Karpas-422 (cell line): ENCODE data around the gene KRABD2.
"Not testable (repeated sequence)": the region's sequence is repeated elsewhere in the genome, so short reads cannot be mapped to it uniquely, and the experiment has no call there.

ENCODE experiments used
- DNase-seq: peaks from one replicate; pipeline ENCODE4 v3.0.0-alpha.2; 2015
- H2AFZ ChIP-seq: fragments of 200-600 bp; sonication (generic); 2 replicates; pipeline ENCODE4 v1.6.1; 2014; ENCODE audit warnings: antibody characterized with exemption, low read length, mixed read lengths
- H3K27ac ChIP-seq: fragments of 200-600 bp; sonication (generic); 2 replicates; pipeline ENCODE4 v1.5.1; 2014; ENCODE audit warnings: mild to moderate bottlenecking, low read length, moderate library complexity
- H3K27me3 ChIP-seq: fragments of 200-600 bp; sonication (generic); 2 replicates; pipeline ENCODE4 v1.6.1; 2014; ENCODE audit warnings: low read length, mixed read lengths
- H3K36me3 ChIP-seq: fragments of 200-600 bp; sonication (generic); 2 replicates; pipeline ENCODE4 v1.6.1; 2014; ENCODE audit warnings: low read length, mixed read lengths; ENCODE audit not compliant: insufficient read depth
- H3K4me1 ChIP-seq: fragments of 200-600 bp; sonication (generic); 2 replicates; pipeline ENCODE4 v1.6.1; 2014; ENCODE audit warnings: mild to moderate bottlenecking, low read length, mixed read lengths
- H3K4me2 ChIP-seq: fragments of 200-600 bp; sonication (generic); 2 replicates; pipeline ENCODE4 v1.6.1; 2014; ENCODE audit warnings: low read length, low read depth, mild to moderate bottlenecking; ENCODE audit not compliant: poor library complexity, severe bottlenecking
- H3K4me3 ChIP-seq: fragments of 200-600 bp; sonication (generic); 2 replicates; pipeline ENCODE4 v1.5.1; 2014; ENCODE audit warnings: mild to moderate bottlenecking, antibody characterized with exemption, low read length, mixed read lengths
- H3K79me2 ChIP-seq: fragments of 200-600 bp; sonication (generic); 2 replicates; pipeline ENCODE4 v1.6.1; 2014; ENCODE audit warnings: mild to moderate bottlenecking, low read length, mixed read lengths
- H3K9ac ChIP-seq: fragments of 200-600 bp; sonication (generic); 2 replicates; pipeline ENCODE4 v1.6.0; 2014; ENCODE audit warnings: low read length
- H3K9me2 ChIP-seq: fragments of 200-600 bp; sonication (generic), shearing (Covaris generic); replicated peaks from 2 replicates; pipeline ENCODE4 v1.6.0; 2014; ENCODE audit warnings: mild to moderate bottlenecking, low read length, moderate library complexity; ENCODE audit not compliant: insufficient read depth
- H3K9me3 ChIP-seq: fragments of 300-700, 200-600 bp; sonication (generic); 2 replicates; pipeline ENCODE4 v1.6.1; 2014; ENCODE audit warnings: low read length, mixed read lengths
- H4K20me1 ChIP-seq: fragments of 200-600 bp; sonication (generic); 2 replicates; pipeline ENCODE4 v1.6.1; 2014; ENCODE audit warnings: mild to moderate bottlenecking, antibody characterized with exemption, low read length, low read depth; ENCODE audit not compliant: insufficient read depth

KRABD2 gene

GRCh38 chr17:8375738-8376259 is 705 bp downstream of the KRABD2 start:
- Histone ChIP-seq H3K4me2 (no peak overlapping the region), H4K20me1 (peaks cover 25% of the 10 kb centered on the region), H3K4me3 (no peak overlapping the region), H3K36me3 (peaks cover 39% of the 10 kb centered on the region), H3K4me1 (peaks cover under 1% of the 10 kb centered on the region; the same call in 1 of the 2 replicates), H3K27me3 (no peaks in the 10 kb centered on the region), H3K9me3 (no peaks in the 10 kb centered on the region), H3K9ac (no peak overlapping the region), H2AFZ (no peak overlapping the region), H3K27ac (no peak overlapping the region), H3K79me2 (peaks cover 8% of the 10 kb centered on the region; the same call in 1 of the 2 replicates), H3K9me2 (no peaks in the 10 kb centered on the region)
- DNase-seq: peak; percentile 62

GRCh38 chr17:8373856-8374255 is 2.6 kb downstream of the KRABD2 start:
- not testable (repeated sequence) for H4K20me1 ChIP-seq, H3K79me2 ChIP-seq, H3K27ac ChIP-seq, H3K9me3 ChIP-seq, H3K4me1 ChIP-seq, H3K9ac ChIP-seq, H3K4me2 ChIP-seq, DNase-seq, H3K9me2 ChIP-seq, H2AFZ ChIP-seq, H3K4me3 ChIP-seq, H3K27me3 ChIP-seq
- peaks cover 20% of the 10 kb centered on the region for H3K36me3 ChIP-seq

GRCh38 chr17:8372422-8372821 is 4.1 kb downstream of the KRABD2 start:
- H3K27ac ChIP-seq: no peak overlapping the region
- H3K36me3 ChIP-seq: peaks cover 8% of the 10 kb centered on the region; the same call in 1 of the 2 replicates
- H2AFZ ChIP-seq: no peak overlapping the region
- no peaks in the 10 kb centered on the region for H3K9me2 ChIP-seq
- H3K27me3 ChIP-seq: no peaks in the 10 kb centered on the region
- peaks cover 8% of the 10 kb centered on the region for H4K20me1 ChIP-seq
- H3K79me2 ChIP-seq: no peaks in the 10 kb centered on the region
- no peaks in the 10 kb centered on the region for H3K9me3 ChIP-seq
- no peak overlapping the region for H3K4me3 ChIP-seq
- no peaks in the 10 kb centered on the region for H3K4me1 ChIP-seq
- DNase-seq: no peak
- no peak overlapping the region for H3K9ac ChIP-seq
- H3K4me2 ChIP-seq: no peak overlapping the region

GRCh38 chr17:8371786-8372185 is 4.7 kb downstream of the KRABD2 start:
- Histone ChIP-seq H3K4me2 (no peak overlapping the region), H4K20me1 (peaks cover 2% of the 10 kb centered on the region), H3K27ac (no peak overlapping the region), H3K79me2 (no peaks in the 10 kb centered on the region), H3K9me3 (no peaks in the 10 kb centered on the region), H3K4me1 (no peaks in the 10 kb centered on the region), H3K4me3 (no peak overlapping the region), H2AFZ (no peak overlapping the region), H3K27me3 (no peaks in the 10 kb centered on the region), H3K36me3 (peaks cover 2% of the 10 kb centered on the region; the same call in 1 of the 2 replicates), H3K9me2 (no peaks in the 10 kb centered on the region), H3K9ac (no peak overlapping the region)
- DNase-seq: no peak

GRCh38 chr17:8369944-8370343 is 6.6 kb downstream of the KRABD2 start:
- DNase-seq: no peak
- no peaks in the 10 kb centered on the region for H3K9me2 ChIP-seq

GRCh38 chr17:8368193-8368592 is 8.3 kb downstream of the KRABD2 start:
- Histone ChIP-seq H3K9ac (no peak overlapping the region), H3K4me2 (no peak overlapping the region), H3K4me3 (no peak overlapping the region), H3K79me2 (no peaks in the 10 kb centered on the region), H3K4me1 (no peaks in the 10 kb centered on the region), H3K36me3 (no peaks in the 10 kb centered on the region), H3K9me2 (no peaks in the 10 kb centered on the region), H3K27ac (no peak overlapping the region), H4K20me1 (no peaks in the 10 kb centered on the region), H3K9me3 (no peaks in the 10 kb centered on the region), H3K27me3 (no peaks in the 10 kb centered on the region), H2AFZ (no peak overlapping the region)
- no peak for DNase-seq

More at GRCh38 chr17:8369944-8370343, 6.6 kb downstream of the KRABD2 start:
- H3K27me3 ChIP-seq: no peaks in the 10 kb centered on the region
- H3K9ac ChIP-seq: no peak overlapping the region
- no peaks in the 10 kb centered on the region for H3K36me3 ChIP-seq
- H3K4me3 ChIP-seq: no peak overlapping the region
- no peaks in the 10 kb centered on the region for H4K20me1 ChIP-seq
- no peak overlapping the region for H2AFZ ChIP-seq
- no peaks in the 10 kb centered on the region for H3K9me3 ChIP-seq
- H3K4me1 ChIP-seq: no peaks in the 10 kb centered on the region
- H3K4me2 ChIP-seq: no peak overlapping the region
- no peaks in the 10 kb centered on the region for H3K79me2 ChIP-seq
- no peak overlapping the region for H3K27ac ChIP-seq

- H3K79me2 ChIP-seq: no peaks in the 10 kb centered on the region
- H3K36me3 ChIP-seq: no peaks in the 10 kb centered on the region
- H2AFZ ChIP-seq: no peak overlapping the region
- no peaks in the 10 kb centered on the region for H4K20me1 ChIP-seq
- no peaks in the 10 kb centered on the region for H3K9me2 ChIP-seq
- no peaks in the 10 kb centered on the region for H3K4me1 ChIP-seq
- no peak overlapping the region for H3K4me2 ChIP-seq
- DNase-seq: no peak
- H3K27me3 ChIP-seq: no peaks in the 10 kb centered on the region
- no peak overlapping the region for H3K9ac ChIP-seq
- no peaks in the 10 kb centered on the region for H3K9me3 ChIP-seq
- H3K27ac ChIP-seq: no peak overlapping the region
- no peak overlapping the region for H3K4me3 ChIP-seq
These were observed 10.3 kb downstream of the KRABD2 start for GRCh38 chr17:8366231-8366630.

- H3K79me2 ChIP-seq: no peaks in the 10 kb centered on the region
- no peak overlapping the region for H3K4me2 ChIP-seq
- no peaks in the 10 kb centered on the region for H3K9me3 ChIP-seq
- H4K20me1 ChIP-seq: no peaks in the 10 kb centered on the region
- no peaks in the 10 kb centered on the region for H3K9me2 ChIP-seq
- H3K36me3 ChIP-seq: no peaks in the 10 kb centered on the region
- no peaks in the 10 kb centered on the region for H3K4me1 ChIP-seq
- no peak overlapping the region for H3K4me3 ChIP-seq
- H3K27me3 ChIP-seq: no peaks in the 10 kb centered on the region
- no peak for DNase-seq
- H3K27ac ChIP-seq: no peak overlapping the region
- H3K9ac ChIP-seq: no peak overlapping the region
- no peak overlapping the region for H2AFZ ChIP-seq
These were observed 11.4 kb downstream of the KRABD2 start for GRCh38 chr17:8365143-8365542.
